MM.1S (cell line): ENCODE data around the gene SFMBT2.

Source experiments
- CTCF ChIP-seq: fragments of 300-600 bp; sonication (generic); IDR thresholded peaks from 2 replicates; pipeline ENCODE4 v1.5.1; 2016; ENCODE audit warnings: antibody characterized with exemption, low read length, mixed read lengths
- EZH2 ChIP-seq: fragments of 300-600 bp; sonication (generic); optimal IDR thresholded peaks from 2 replicates; pipeline ENCODE3; 2017; ENCODE audit warnings: low read depth, mild to moderate bottlenecking, antibody characterized with exemption, low read length, mixed read lengths

DNA sequence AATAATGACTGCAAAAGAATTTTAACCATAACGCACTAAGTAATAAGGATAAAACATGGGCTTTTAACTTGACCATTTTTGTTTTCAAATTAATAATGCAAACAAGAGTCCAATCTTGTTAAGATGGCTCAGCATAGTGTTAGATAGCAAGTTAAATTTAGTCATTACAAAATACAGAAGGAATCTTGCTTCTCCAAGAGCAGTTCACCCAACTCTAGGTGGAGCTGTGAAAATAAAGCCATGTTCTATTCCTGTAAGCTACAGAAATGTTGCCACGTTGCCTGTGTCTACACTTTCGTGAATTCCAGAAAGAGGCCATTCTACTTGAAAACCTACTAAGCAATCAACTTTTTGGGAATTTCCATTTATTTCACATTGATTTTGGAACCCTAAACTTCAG is 191.9 kb downstream of the SFMBT2 start:
- no peak for TF ChIP-seq EZH2
- no peak for TF ChIP-seq CTCF
